Keratinocyte (primary cell): ENCODE results near the gene OR1A1. TPM values are rescaled to one million over a fixed set of nuclear protein-coding genes. Genes with fewer than 3 reads are reported as not detected.

Experiments used
- DNase-seq: peaks from one replicate; pipeline ENCODE4 v3.0.0-alpha.2; 2011; ENCODE audit warnings: low read depth, missing footprints, low spot score
- FAIRE-seq: peaks from 2 replicates; lab custom pipeline; 2011; peaks lifted over from hg19 to GRCh38; lab: Jason Lieb, UNC
- H2AFZ ChIP-seq: 2 replicates; pipeline ENCODE4 v1.6.0; 2012; ENCODE audit warnings: low read length, control low read depth, inconsistent platforms; ENCODE audit not compliant: control insufficient read depth
- H3K27ac ChIP-seq: 2 replicates; pipeline ENCODE4 v1.5.1; 2011; ENCODE audit warnings: low read length; ENCODE audit not compliant: control insufficient read depth, insufficient read depth
- H3K27me3 ChIP-seq: 3 replicates; pipeline ENCODE4 v1.6.0; 2011; ENCODE audit warnings: low read length; ENCODE audit not compliant: control insufficient read depth, insufficient read depth; ENCODE audit errors: extremely low read depth
- H3K36me3 ChIP-seq, 2 experiments: 2 replicates in 1 of 2; 3 replicates in 1 of 2; pipeline ENCODE4 v1.5.1; 2011; ENCODE audit warnings: low read length in 2 of 2, mild to moderate bottlenecking in 1 of 2; ENCODE audit not compliant: control insufficient read depth in 2 of 2, insufficient read depth in 2 of 2; ENCODE audit errors: extremely low read depth in 1 of 2
- H3K4me1 ChIP-seq: 3 replicates; pipeline ENCODE4 v1.5.1; 2011; ENCODE audit warnings: low read length; ENCODE audit not compliant: control insufficient read depth, insufficient read depth; ENCODE audit errors: extremely low read depth
- H3K4me2 ChIP-seq: 3 replicates; pipeline ENCODE4 v1.6.0; 2011; ENCODE audit warnings: low read depth, low read length; ENCODE audit not compliant: control insufficient read depth, insufficient read depth; ENCODE audit errors: extremely low read depth
- H3K4me3 ChIP-seq, 3 experiments: fragments of 200-600 bp in 1 of 3; sonication (generic) in 1 of 3; 2 replicates in 2 of 3; 3 replicates in 1 of 3; pipeline ENCODE4 v1.5.1; 2011 to 2016; ENCODE audit warnings: low read length in 3 of 3, mild to moderate bottlenecking in 3 of 3, control low read depth in 2 of 3, inconsistent platforms in 1 of 3, low read depth in 1 of 3, mixed read lengths in 1 of 3, mixed run types in 1 of 3, moderate library complexity in 1 of 3; ENCODE audit not compliant: control insufficient read depth in 2 of 3, insufficient read depth in 2 of 3; ENCODE audit errors: extremely low read depth in 1 of 3
- H3K79me2 ChIP-seq: 2 replicates; pipeline ENCODE4 v1.6.0; 2012; ENCODE audit warnings: low read length; ENCODE audit not compliant: control insufficient read depth, insufficient read depth
- H3K9ac ChIP-seq: 3 replicates; pipeline ENCODE4 v1.6.0; 2011; ENCODE audit warnings: low read length; ENCODE audit not compliant: control insufficient read depth, insufficient read depth; ENCODE audit errors: extremely low read depth
- H3K9me1 ChIP-seq: 3 replicates; pipeline ENCODE4 v1.6.0; 2011; ENCODE audit warnings: low read length; ENCODE audit not compliant: control insufficient read depth, insufficient read depth; ENCODE audit errors: extremely low read depth
- H3K9me3 ChIP-seq: 2 replicates; pipeline ENCODE4 v1.5.1; 2012; ENCODE audit warnings: low read depth, low read length; ENCODE audit not compliant: control insufficient read depth
- H4K20me1 ChIP-seq: 3 replicates; pipeline ENCODE4 v1.6.0; 2011; ENCODE audit warnings: low read length; ENCODE audit not compliant: control insufficient read depth, insufficient read depth; ENCODE audit errors: extremely low read depth
- CTCF ChIP-seq, 3 experiments: IDR thresholded peaks in 1 of 3; conservative IDR thresholded peaks in 1 of 3; optimal IDR thresholded peaks in 1 of 3; 2 replicates in 2 of 3; 3 replicates in 1 of 3; pipeline versions ENCODE3 to v1.5.1; 2011; ENCODE audit warnings: low read length in 3 of 3, mild to moderate bottlenecking in 3 of 3, moderate library complexity in 2 of 3, control low read depth in 1 of 3, inconsistent platforms in 1 of 3; ENCODE audit not compliant: insufficient read depth in 2 of 3; ENCODE audit errors: extremely low read depth in 1 of 3
- EZH2 ChIP-seq: IDR thresholded peaks from one replicate; pipeline ENCODE4 v1.6.1; 2012; ENCODE audit warnings: inconsistent platforms, mild to moderate bottlenecking, low read length, moderate library complexity
- dilution Hi-C: fragments of 300-500 bp; cut with MboI; formaldehyde crosslinking; loops from one replicate; pipeline ENCODE4 v1.7.0; 2020; ENCODE audit warnings: low sequenced_read_pairs; ENCODE audit not compliant: extremely low pct_ligation_motif_present
- polyA plus RNA-seq, 5 experiments: library from polyadenylated mRNA; depleted of rRNA in 3 of 5; stranded (reverse) in 3 of 5; stranded (forward) in 1 of 5; unstranded in 1 of 5; fragments of >200 nt; gene quantifications; 1 replicate in 1 of 5; 2 replicates in 3 of 5; 3 replicates in 1 of 5; pipeline versions ENCODE4 v1.2.1 to v1.2.3, GENCODE V29; 2011 to 2012; ENCODE audit warnings: missing spikeins in 2 of 5, low read depth in 1 of 5, low replicate concordance in 1 of 5

OR1A1 gene
- polyA plus RNA-seq, 1 donor (not counting 4 experiments of a cell fraction or from before 2014, with no cell fraction given) = not detected

DNA sequence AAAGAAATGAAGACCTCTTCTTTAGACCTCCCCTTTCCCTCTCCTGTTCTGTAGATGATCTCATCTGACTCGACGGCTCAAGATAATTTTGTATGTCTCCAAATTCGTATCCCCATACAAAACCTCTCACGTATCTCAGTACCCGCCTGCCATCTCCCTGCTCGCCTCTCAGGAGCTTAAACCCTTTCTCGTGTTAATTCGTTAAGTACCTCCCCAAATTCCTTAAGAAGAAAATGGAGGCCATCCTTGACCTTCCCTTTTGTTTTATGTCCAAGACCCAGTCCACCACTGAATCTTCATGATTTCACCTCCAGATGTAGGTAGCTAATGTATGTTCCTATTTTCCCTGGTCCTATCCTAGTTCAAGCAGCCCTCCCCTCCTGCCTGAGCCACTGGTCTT is 49.1 kb downstream of the OR1A1 start:
- no peaks in the 10 kb centered on the region for H3K4me1 ChIP-seq
- DNase-seq (no peak), FAIRE-seq (no peak)
- dilution Hi-C loops = no loop called here
- H3K4me2 ChIP-seq = no peak overlapping the region
- H2AFZ ChIP-seq = no peak overlapping the region
- H3K9ac ChIP-seq = no peak overlapping the region
- H3K4me3 ChIP-seq = no peak overlapping the region
- no peaks in the 10 kb centered on the region for H3K9me3 ChIP-seq
- H3K27ac ChIP-seq = no peak overlapping the region
- H3K36me3 ChIP-seq = no peaks in the 10 kb centered on the region
- no peaks in the 10 kb centered on the region for H4K20me1 ChIP-seq
- H3K9me1 ChIP-seq = no peaks in the 10 kb centered on the region
- no peaks in the 10 kb centered on the region for H3K79me2 ChIP-seq
- TF ChIP-seq CTCF (optimal IDR thresholded peaks at IDR 0.05 in 1 of 3, IDR thresholded peaks at IDR 0.05 in 1 of 3, conservative IDR thresholded peaks at IDR 0.05 in 1 of 3; ENCODE audit: extremely low read depth in 1 of 3, insufficient read depth in 2 of 3, low read length in 3 of 3) = no peak
- no peak for TF ChIP-seq EZH2
- H3K27me3 ChIP-seq = no peaks in the 10 kb centered on the region

DNA sequence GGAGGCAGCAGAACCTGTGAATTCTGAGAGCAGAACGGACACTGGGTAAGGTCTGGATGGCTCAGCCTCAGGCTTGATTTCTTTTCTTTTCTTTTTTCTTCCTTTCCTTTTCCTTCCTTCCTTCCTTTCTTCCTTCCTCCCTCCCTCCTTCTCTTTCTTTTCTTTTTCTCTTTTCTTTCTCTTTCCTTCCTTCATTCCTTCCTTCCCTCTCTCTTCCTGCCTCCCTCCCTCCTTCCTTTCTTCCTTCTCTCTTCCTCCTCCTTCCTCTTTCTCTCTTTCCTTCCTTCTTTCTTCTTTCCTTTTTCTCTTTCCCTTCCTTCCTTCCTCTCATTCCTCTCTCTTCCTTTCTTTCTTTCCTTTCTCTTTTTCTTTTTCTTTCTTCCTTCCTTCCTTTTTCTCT is 52.7 kb downstream of the OR1A1 start:
- dilution Hi-C loops = no loop called here
- Histone ChIP-seq H3K9me1 (no peaks in the 10 kb centered on the region), H3K4me3 (no peak overlapping the region), H3K36me3 (no peaks in the 10 kb centered on the region), H3K27me3 (no peaks in the 10 kb centered on the region), H3K4me2 (no peak overlapping the region), H4K20me1 (no peaks in the 10 kb centered on the region), H3K79me2 (no peaks in the 10 kb centered on the region), H3K9me3 (no peaks in the 10 kb centered on the region), H3K4me1 (no peaks in the 10 kb centered on the region), H2AFZ (no peak overlapping the region), H3K27ac (no peak overlapping the region), H3K9ac (no peak overlapping the region)
- no peak for DNase-seq
- no peak for FAIRE-seq
- TF ChIP-seq EZH2 (no peak), CTCF (optimal IDR thresholded peaks at IDR 0.05 in 1 of 3, IDR thresholded peaks at IDR 0.05 in 1 of 3, conservative IDR thresholded peaks at IDR 0.05 in 1 of 3; ENCODE audit: extremely low read depth in 1 of 3, insufficient read depth in 2 of 3, low read length in 3 of 3) (no peak)
